Fibroblast of mammary gland (primary cell): ENCODE measurements around the gene BSPRY.

Experiments
- DNase-seq: peaks from one replicate; pipeline ENCODE4 v3.0.0-alpha.2; 2010; ENCODE audit warnings: low read depth
- H3K4me3 ChIP-seq: 2 replicates; pipeline ENCODE4 v1.5.1; 2011; ENCODE audit warnings: low read depth, mild to moderate bottlenecking, low read length, moderate library complexity; ENCODE audit not compliant: control insufficient read depth
- CTCF ChIP-seq: conservative IDR thresholded peaks from 2 replicates; pipeline ENCODE4 v1.5.1; 2011; ENCODE audit warnings: low read depth, low read length, inconsistent platforms; ENCODE audit not compliant: control insufficient read depth, insufficient read depth

BSPRY gene

GRCh38 chr9:113319054-113319453 is 30.3 kb upstream of the BSPRY start:
- no peak for DNase-seq
- no peak overlapping the region for H3K4me3 ChIP-seq
- no peak for TF ChIP-seq CTCF

GRCh38 chr9:113320051-113320450 is 29.3 kb upstream of the BSPRY start:
- no peak for TF ChIP-seq CTCF
- no peak for DNase-seq
- no peak overlapping the region for H3K4me3 ChIP-seq

- TF ChIP-seq CTCF = no peak
- no peak overlapping the region for H3K4me3 ChIP-seq
- no peak for DNase-seq
Observed at GRCh38 chr9:113322671-113323070, 26.7 kb upstream of the BSPRY start.

GRCh38 chr9:113326230-113326629 is 23.1 kb upstream of the BSPRY start:
- DNase-seq = no peak
- TF ChIP-seq CTCF = no peak
- no peak overlapping the region for H3K4me3 ChIP-seq

GRCh38 chr9:113328045-113328782 is 21.1 kb upstream of the BSPRY start:
- TF ChIP-seq CTCF = no peak
- no peak for DNase-seq

GRCh38 chr9:113331780-113332179 is 17.6 kb upstream of the BSPRY start:
- DNase-seq = no peak
- H3K4me3 ChIP-seq = no peak overlapping the region
- no peak for TF ChIP-seq CTCF

More at GRCh38 chr9:113328045-113328782, 21.1 kb upstream of the BSPRY start:
- no peak overlapping the region for H3K4me3 ChIP-seq
